ENCODE results near the gene MTMR6. TPM values are rescaled to one million over a fixed set of nuclear protein-coding genes. Genes with fewer than 3 reads are reported as not detected.

MTMR6 gene
- polyA plus RNA-seq, 1 of the 3 experiments (the other 2 are of a cell fraction): 4.8 TPM

DNA sequence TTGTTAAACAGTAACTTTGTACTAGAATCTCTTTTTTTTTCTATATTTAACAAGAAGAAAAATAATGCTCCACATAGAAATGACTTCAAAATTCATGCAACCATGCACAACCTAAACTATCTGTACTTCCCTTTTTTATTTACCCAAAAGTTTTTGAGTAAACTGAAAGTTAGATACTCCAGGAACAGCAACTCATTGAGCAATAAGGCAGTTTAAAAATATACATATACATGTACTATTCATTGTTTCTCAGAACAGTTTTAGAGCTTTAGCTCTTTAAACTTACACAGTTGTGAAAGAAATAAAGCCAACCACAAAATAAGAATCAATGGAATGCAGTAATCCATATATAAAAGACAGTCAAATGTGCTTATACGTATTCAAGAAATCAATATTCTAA lies 39.2 kb downstream of the MTMR6 start (continued):
- TF ChIP-seq CHD2 (IDR thresholded peaks at IDR 0.05; ENCODE audit: low read length, partially characterized antibody): no peak
- TF ChIP-seq NFIC (IDR thresholded peaks at IDR 0.05; ENCODE audit: borderline replicate concordance): no peak

DNA sequence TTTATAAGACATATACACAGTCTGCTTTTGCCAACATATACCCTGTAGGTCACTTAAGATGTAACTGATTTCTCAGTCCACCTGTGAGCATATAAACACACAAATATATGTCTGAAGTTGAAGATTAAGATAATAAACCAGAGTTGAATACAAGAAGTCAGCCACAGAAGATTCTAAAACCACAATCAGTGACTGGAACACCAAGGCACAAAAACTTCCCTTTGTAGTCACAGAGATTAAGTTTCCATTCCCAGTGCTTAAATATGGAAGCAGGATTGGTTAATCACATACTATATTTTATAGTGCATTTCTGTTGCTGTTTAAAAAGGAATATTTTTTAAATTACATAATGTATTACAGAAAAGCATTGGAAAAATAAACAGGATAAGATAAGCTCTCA lies 39.9 kb downstream of the MTMR6 start:
- H3K4me2 ChIP-seq: no peak overlapping the region
- TF ChIP-seq MEF2A (IDR thresholded peaks at IDR 0.05; ENCODE audit: borderline replicate concordance, low read depth) (no peak), SIN3A (IDR thresholded peaks at IDR 0.05; ENCODE audit: borderline replicate concordance, low read depth, low read length) (no peak), RCOR1 (IDR thresholded peaks at IDR 0.05; ENCODE audit: low read length) (no peak), YY1 (IDR thresholded peaks at IDR 0.05; ENCODE audit: low read depth) (no peak), IRF3 (IDR thresholded peaks at IDR 0.05; ENCODE audit: low read depth, low read length) (no peak), EP300 (IDR thresholded peaks at IDR 0.05; ENCODE audit: borderline replicate concordance in 1 of 2, low read depth in 1 of 2, low read length in 1 of 2) (no peak), RAD21 (IDR thresholded peaks at IDR 0.05; ENCODE audit: low read length) (no peak), SMC3 (IDR thresholded peaks at IDR 0.05; ENCODE audit: low read depth, low read length) (no peak), MAX (IDR thresholded peaks at IDR 0.05; ENCODE audit: low read depth) (no peak), RXRA (IDR thresholded peaks at IDR 0.05; ENCODE audit: borderline replicate concordance, low read depth) (no peak), TEAD4 (IDR thresholded peaks at IDR 0.05; ENCODE audit: borderline replicate concordance, insufficient read depth) (no peak), POLR2AphosphoS5 (IDR thresholded peaks at IDR 0.05; ENCODE audit: low read depth, low read length) (no peak)
- TF ChIP-seq, protein P1, sequence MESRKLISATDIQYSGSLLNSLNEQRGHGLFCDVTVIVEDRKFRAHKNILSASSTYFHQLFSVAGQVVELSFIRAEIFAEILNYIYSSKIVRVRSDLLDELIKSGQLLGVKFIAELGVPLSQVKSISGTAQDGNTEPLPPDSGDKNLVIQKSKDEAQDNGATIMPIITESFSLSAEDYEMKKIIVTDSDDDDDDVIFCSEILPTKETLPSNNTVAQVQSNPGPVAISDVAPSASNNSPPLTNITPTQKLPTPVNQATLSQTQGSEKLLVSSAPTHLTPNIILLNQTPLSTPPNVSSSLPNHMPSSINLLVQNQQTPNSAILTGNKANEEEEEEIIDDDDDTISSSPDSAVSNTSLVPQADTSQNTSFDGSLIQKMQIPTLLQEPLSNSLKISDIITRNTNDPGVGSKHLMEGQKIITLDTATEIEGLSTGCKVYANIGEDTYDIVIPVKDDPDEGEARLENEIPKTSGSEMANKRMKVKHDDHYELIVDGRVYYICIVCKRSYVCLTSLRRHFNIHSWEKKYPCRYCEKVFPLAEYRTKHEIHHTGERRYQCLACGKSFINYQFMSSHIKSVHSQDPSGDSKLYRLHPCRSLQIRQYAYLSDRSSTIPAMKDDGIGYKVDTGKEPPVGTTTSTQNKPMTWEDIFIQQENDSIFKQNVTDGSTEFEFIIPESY (IDR thresholded peaks at IDR 0.05; ENCODE audit: borderline replicate concordance, low read depth): no peak
- CTCF ChIA-PET: no interaction called here
- H3F3A ChIP-seq (replicated peaks; ENCODE audit: insufficient read depth): peaks cover 11% of the 10 kb centered on the region
- no peak overlapping the region for H3K27ac ChIP-seq (ENCODE audit: low read depth in 2 of 2, low read length in 1 of 2)
- no peak overlapping the region for H3K4me3 ChIP-seq (ENCODE audit: low read depth in 2 of 2, low read length in 1 of 2)
- no peaks in the 10 kb centered on the region for H4K20me1 ChIP-seq (ENCODE audit: insufficient read depth)
- DNase-seq: no peak
- peaks cover 39 to 53% of the 10 kb centered on the region in 2 experiments for H3K36me3 ChIP-seq (replicated peaks in 1 of 2; ENCODE audit: control insufficient read depth in 1 of 2, insufficient read depth in 2 of 2, low read length in 1 of 2)
- no peaks in the 10 kb centered on the region for H3K9me2 ChIP-seq
- no peaks in the 10 kb centered on the region; a peak in 1 of 4 replicates for H3K4me1 ChIP-seq (ENCODE audit: control insufficient read depth in 1 of 2, insufficient read depth in 2 of 2, low read depth in 1 of 2, low read length in 1 of 2)
- no peaks in the 10 kb centered on the region for H3K9me3 ChIP-seq
- no peak overlapping the region for H2AFZ ChIP-seq (ENCODE audit: low read depth)
- H3K79me2 ChIP-seq (ENCODE audit: insufficient read depth): no peaks in the 10 kb centered on the region
- POLR2A ChIA-PET: no interaction called here
- no peak overlapping the region for H3K9ac ChIP-seq
- no peaks in the 10 kb centered on the region for H3K27me3 ChIP-seq (ENCODE audit: insufficient read depth)

Data from SK-N-SH (cell line).